ENCODE results near the gene TMEM132A. TPM values are rescaled to one million over a fixed set of nuclear protein-coding genes. Genes with fewer than 3 reads are reported as not detected.

Gene TMEM132A
- total RNA-seq, 4 donors from 2014 or later, result 11.8 to 52.7 (median 17.8) TPM

GRCh38 chr11:60959431-60959830 is 35.2 kb downstream of the TMEM132A start:
- Histone ChIP-seq H3K4me1 (peaks cover 0 to 20% (median 6%) of the 10 kb centered on the region in 3 donors), H3K4me3 (no peak overlapping the region), H3K36me3 (no peaks in the 10 kb centered on the region), H3K9me3 (no peaks in the 10 kb centered on the region), H3K27me3 (no peaks in the 10 kb centered on the region), H3K27ac (no peak overlapping the region)
- no peak for DNase-seq
- WGBS, 2 donors, result 67 to 79% methylated on average over 6 of the region's 6 CpGs
- TF ChIP-seq CTCF (IDR thresholded peaks at IDR 0.05) (no peak), POLR2A (IDR thresholded peaks at IDR 0.05) (no peak)
- intact Hi-C loops (cut with DNase I), result no loop called here

- H3K4me3 ChIP-seq, result no peak overlapping the region
- no peaks in the 10 kb centered on the region for H3K27me3 ChIP-seq
- 84 to 89% methylated on average over 6 to 7 of the region's 7 CpGs for WGBS, 2 donors
- no peaks in the 10 kb centered on the region for H3K9me3 ChIP-seq
- no peaks in the 10 kb centered on the region for H3K36me3 ChIP-seq
- TF ChIP-seq POLR2A (IDR thresholded peaks at IDR 0.05) (no peak), CTCF (IDR thresholded peaks at IDR 0.05) (no peak)
- no peak overlapping the region for H3K27ac ChIP-seq
- intact Hi-C loops (cut with DNase I), result no loop called here
- H3K4me1 ChIP-seq, result peaks cover 0 to 20% (median 6%) of the 10 kb centered on the region in 3 donors
- DNase-seq, result no peak
Observed at GRCh38 chr11:60960405-60960804, 36.1 kb downstream of the TMEM132A start.

DNA sequence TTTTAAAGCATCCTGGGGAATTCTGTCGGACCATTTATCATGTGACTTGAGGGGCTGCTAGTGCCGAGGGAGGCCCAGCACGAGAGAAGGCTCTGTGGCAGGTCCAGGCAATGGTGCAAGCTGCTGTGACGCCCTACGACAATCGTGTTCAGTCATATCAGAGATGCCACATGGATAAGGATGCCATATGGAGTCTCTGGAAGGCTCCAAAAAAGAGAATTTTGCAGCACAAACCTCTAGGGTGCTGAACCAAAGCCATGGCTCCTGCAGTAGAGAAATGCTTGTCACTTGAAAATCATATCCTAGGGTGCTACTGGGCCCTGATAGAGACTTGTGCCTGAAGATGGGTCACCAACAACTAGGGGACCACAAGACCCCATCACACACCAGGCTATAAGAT is 40.5 kb downstream of the TMEM132A start:
- no peaks in the 10 kb centered on the region for H3K36me3 ChIP-seq
- 74 to 81% methylated on average over 6 of the region's 6 CpGs for WGBS, 2 donors
- TF ChIP-seq CTCF (IDR thresholded peaks at IDR 0.05) (no peak), POLR2A (IDR thresholded peaks at IDR 0.05) (no peak)
- H3K27ac ChIP-seq, result no peak overlapping the region
- DNase-seq, result no peak
- no peaks in the 10 kb centered on the region for H3K27me3 ChIP-seq
- no peak overlapping the region for H3K4me3 ChIP-seq
- H3K4me1 ChIP-seq, result no peaks in the 10 kb centered on the region
- H3K9me3 ChIP-seq, result peaks cover 0 to 3% (median 0%) of the 10 kb centered on the region in 3 donors
- intact Hi-C loops (cut with DNase I), result no loop called here

DNA sequence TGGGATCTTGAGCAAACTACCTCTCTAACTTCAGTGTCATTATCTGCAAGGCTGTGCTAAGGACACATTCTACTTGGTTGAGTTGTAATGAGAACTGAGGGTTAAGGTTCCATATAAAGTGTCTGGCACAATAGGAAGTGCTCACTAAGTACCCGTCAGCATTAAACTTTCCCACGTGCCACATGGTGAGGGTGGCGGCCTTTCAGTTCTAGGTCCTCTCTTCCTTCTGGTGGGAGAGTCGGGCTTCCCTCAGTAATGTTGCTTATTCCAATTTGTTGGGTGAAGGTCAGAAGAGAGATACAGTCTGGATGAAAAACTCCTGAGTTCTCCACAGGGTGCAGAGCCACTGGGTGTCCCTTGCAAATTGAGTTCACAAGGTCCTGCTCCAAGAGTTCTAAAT is 42.6 kb downstream of the TMEM132A start:
- 77 to 81% methylated on average over 4 of the region's 4 CpGs for WGBS, 2 donors
- intact Hi-C loops (cut with DNase I), result no loop called here

DNA sequence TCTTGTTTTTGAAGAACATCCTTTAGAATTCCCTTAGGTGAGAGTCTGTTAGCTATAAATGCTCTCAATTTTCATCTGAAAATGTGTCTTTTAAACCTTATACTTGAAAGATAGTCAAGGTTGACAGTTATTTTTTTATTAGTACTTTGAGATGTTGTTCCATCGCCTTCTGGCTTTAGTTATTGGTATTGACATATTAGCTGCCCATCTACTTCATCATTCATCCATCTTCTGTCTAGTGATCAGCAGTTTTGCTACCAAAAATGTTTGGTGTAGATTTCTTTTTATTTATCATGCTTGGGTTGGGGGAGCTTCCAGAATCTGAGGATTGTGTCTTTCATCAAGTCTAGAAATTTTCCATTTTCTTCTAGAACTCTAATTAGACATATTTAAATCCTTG is 44.0 kb downstream of the TMEM132A start:
- 52 to 92% methylated on average over 1 of the region's 1 CpG for WGBS, 2 donors
- no peak for TF ChIP-seq CTCF (IDR thresholded peaks at IDR 0.05)
- no peak for TF ChIP-seq POLR2A (IDR thresholded peaks at IDR 0.05)
- H3K36me3 ChIP-seq, result no peaks in the 10 kb centered on the region
- H3K27ac ChIP-seq, result no peak overlapping the region
- intact Hi-C loops (cut with DNase I), result no loop called here
- no peak for DNase-seq
- H3K27me3 ChIP-seq, result no peaks in the 10 kb centered on the region
- no peak overlapping the region for H3K4me3 ChIP-seq
- H3K4me1 ChIP-seq, result peaks cover 0 to 8% (median 0%) of the 10 kb centered on the region in 3 donors
- H3K9me3 ChIP-seq, result peaks cover 0 to 3% (median 0%) of the 10 kb centered on the region in 3 donors

More for the DNA sequence above, 42.6 kb downstream of the TMEM132A start:
- Histone ChIP-seq H3K4me3 (no peak overlapping the region), H3K27ac (no peak overlapping the region), H3K27me3 (no peaks in the 10 kb centered on the region), H3K9me3 (peaks cover 0 to 3% (median 0%) of the 10 kb centered on the region in 3 donors), H3K36me3 (no peaks in the 10 kb centered on the region), H3K4me1 (peaks cover 0 to 8% (median 0%) of the 10 kb centered on the region in 3 donors)
- no peak for DNase-seq
- TF ChIP-seq POLR2A (IDR thresholded peaks at IDR 0.05), result no peak
- no peak for TF ChIP-seq CTCF (IDR thresholded peaks at IDR 0.05)

Data from esophagus squamous epithelium (tissue), 5 donors.